Endothelial cell of umbilical vein (primary cell): ENCODE data around the gene RUFY3.

ENCODE experiments used
- CTCF ChIP-seq, 2 donors: IDR thresholded peaks; 1 replicate in 1 of 2; 2 replicates in 1 of 2; pipeline ENCODE4 v1.5.1; 2011; ENCODE audit warnings: low read length in 2 of 2, mild to moderate bottlenecking in 2 of 2, moderate library complexity in 2 of 2, control low read depth in 1 of 2, inconsistent platforms in 1 of 2, low read depth in 1 of 2; ENCODE audit not compliant: insufficient read depth in 1 of 2; ENCODE audit errors: extremely low read depth in 1 of 2
- EZH2 ChIP-seq: IDR thresholded peaks from 2 replicates; pipeline ENCODE4 v1.6.1; 2012; ENCODE audit warnings: borderline replicate concordance, low read depth, mild to moderate bottlenecking, moderate library complexity, low read length, inconsistent platforms; ENCODE audit not compliant: severe bottlenecking
- FOS ChIP-seq: IDR thresholded peaks from 2 replicates; pipeline ENCODE4 v1.6.1; 2011; ENCODE audit warnings: mild to moderate bottlenecking, low read length, moderate library complexity, borderline replicate concordance; ENCODE audit not compliant: insufficient read depth
- GATA2 ChIP-seq: IDR thresholded peaks from 2 replicates; pipeline ENCODE4 v1.7.0; 2011; ENCODE audit warnings: low read depth, mild to moderate bottlenecking, moderate library complexity, mixed read lengths, low read length; ENCODE audit not compliant: insufficient read length, insufficient read depth
- JUN ChIP-seq: IDR thresholded peaks from 2 replicates; pipeline ENCODE4 v1.6.1; 2011; ENCODE audit warnings: borderline replicate concordance, low read depth; ENCODE audit not compliant: insufficient read length, insufficient read depth
- MYC ChIP-seq: IDR thresholded peaks from one replicate; pipeline ENCODE4 v1.6.1; 2011; ENCODE audit warnings: mild to moderate bottlenecking, low read depth, low read length
- POLR2A ChIP-seq: IDR thresholded peaks from 2 replicates; pipeline ENCODE4 v1.6.1; 2012; ENCODE audit warnings: low read depth, mild to moderate bottlenecking, control low read depth, low read length
- POLR2AphosphoS5 ChIP-seq: IDR thresholded peaks from 2 replicates; pipeline ENCODE4 v1.6.1; 2012; ENCODE audit warnings: low read depth, mild to moderate bottlenecking, control low read depth, low read length, moderate library complexity; ENCODE audit not compliant: insufficient read depth
- TF ChIP-seq, protein P1 (sequence below): IDR thresholded peaks from 2 replicates; pipeline ENCODE4 v1.6.1; 2011; ENCODE audit not compliant: insufficient read depth, insufficient read length

DNA sequence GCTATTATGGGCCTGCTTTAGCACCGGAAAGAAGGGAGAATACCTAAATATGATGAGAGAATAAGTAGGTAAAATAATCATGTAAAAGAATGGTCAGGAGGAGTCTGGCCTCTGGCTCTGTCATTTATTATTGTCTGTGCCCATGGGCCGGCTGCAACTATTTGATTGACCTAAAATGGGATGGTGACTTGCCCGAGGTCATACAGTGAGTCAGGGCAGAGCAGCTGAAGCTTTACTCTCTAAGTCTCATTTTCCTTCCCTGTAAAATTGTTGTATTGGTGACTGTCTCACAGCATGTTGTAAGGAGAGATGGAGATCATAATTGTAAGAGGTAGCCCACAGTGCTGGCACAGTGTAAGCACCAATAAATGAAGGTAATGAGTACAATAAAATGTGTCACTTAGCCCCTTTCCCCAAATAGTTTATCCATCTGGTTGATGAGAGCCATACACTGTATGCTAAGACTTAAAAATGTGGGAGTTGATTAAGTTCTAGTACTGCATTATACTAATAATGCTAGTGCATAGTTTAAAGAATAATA lies 39.6 kb downstream of the RUFY3 start:
- TF ChIP-seq CTCF (IDR thresholded peaks at IDR 0.05; ENCODE audit: extremely low read depth in 1 of 2, insufficient read depth in 1 of 2, low read depth in 1 of 2, low read length in 2 of 2), result no peak
- TF ChIP-seq, protein P1, sequence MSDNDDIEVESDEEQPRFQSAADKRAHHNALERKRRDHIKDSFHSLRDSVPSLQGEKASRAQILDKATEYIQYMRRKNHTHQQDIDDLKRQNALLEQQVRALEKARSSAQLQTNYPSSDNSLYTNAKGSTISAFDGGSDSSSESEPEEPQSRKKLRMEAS, result no peak
- no peak for TF ChIP-seq POLR2A
- no peak for TF ChIP-seq EZH2
- TF ChIP-seq MYC, result no peak
- no peak for TF ChIP-seq FOS
- TF ChIP-seq POLR2AphosphoS5, result no peak
- TF ChIP-seq JUN, result no peak
- no peak for TF ChIP-seq GATA2
